Caco-2 (cell line): ENCODE measurements around the gene CPZ. TPM values are rescaled to one million over a fixed set of nuclear protein-coding genes. Genes with fewer than 3 reads are reported as not detected.

Experiments used
- BruUV-seq: library from RNA; stranded (reverse); fragments of 400-500 nt; replicated peaks from 2 replicates; lab custom pipeline; 2021; lab: Mats Ljungman, UMichigan
- CTCF ChIA-PET: fragments of 300-600 bp; sonication (Branson Sonifier 250); formaldehyde crosslinking; loops from one replicate; lab custom pipeline; 2022; ENCODE audit warnings: antibody characterized with exemption; lab: Charles Lee
- POLR2A ChIA-PET: fragments of 300-600 bp; sonication (Branson Sonifier 250); formaldehyde crosslinking; loops from one replicate; lab custom pipeline; 2022; ENCODE audit warnings: antibody characterized with exemption; lab: Charles Lee
- DNase-seq, 2 experiments: peaks; one replicate each; pipeline versions ENCODE4 v3.0.0 to v3.0.0-alpha.2; 2020 to 2022
- H3K27me3 ChIP-seq: replicated peaks from 2 replicates; pipeline ENCODE4 v1.6.0; 2011; ENCODE audit warnings: low read length; ENCODE audit not compliant: control insufficient read depth, insufficient read depth
- H3K36me3 ChIP-seq: 2 replicates; pipeline ENCODE4 v1.5.1; 2011; ENCODE audit warnings: low read length; ENCODE audit not compliant: control insufficient read depth, insufficient read depth
- H3K4me1 ChIP-seq: fragments of 250-450 bp; sonication (Bioruptor Pico); 2 replicates; pipeline ENCODE4 v1.5.1; 2020; ENCODE audit warnings: mild to moderate bottlenecking
- H3K4me3 ChIP-seq: 2 replicates; pipeline ENCODE4 v1.5.1; 2011; ENCODE audit warnings: low read depth, mild to moderate bottlenecking, control low read depth, low read length
- H3K9me3 ChIP-seq: fragments of 250-450 bp; sonication (Bioruptor Pico); 2 replicates; pipeline ENCODE4 v1.5.1; 2020; ENCODE audit warnings: mild to moderate bottlenecking, moderate library complexity
- H3K27ac Mint-ChIP-seq: one replicate; pipeline ENCODE4 v1.8.0; 2022; ENCODE audit warnings: mixed read lengths; ENCODE audit not compliant: unreplicated experiment
- H3K27me3 Mint-ChIP-seq: one replicate; pipeline ENCODE4 v1.8.0; 2022; ENCODE audit warnings: mixed read lengths; ENCODE audit not compliant: insufficient read depth, unreplicated experiment
- H3K36me3 Mint-ChIP-seq: one replicate; pipeline ENCODE4 v1.8.0; 2022; ENCODE audit warnings: mild to moderate bottlenecking, mixed read lengths; ENCODE audit not compliant: insufficient read depth, unreplicated experiment
- H3K4me1 Mint-ChIP-seq: one replicate; pipeline ENCODE4 v1.8.0; 2022; ENCODE audit warnings: low read depth, mixed read lengths; ENCODE audit not compliant: unreplicated experiment
- H3K4me3 Mint-ChIP-seq: one replicate; pipeline ENCODE4 v1.8.0; 2022; ENCODE audit warnings: mild to moderate bottlenecking, moderate library complexity, mixed read lengths; ENCODE audit not compliant: unreplicated experiment
- H3K9me3 Mint-ChIP-seq: one replicate; pipeline ENCODE4 v1.8.0; 2022; ENCODE audit warnings: mixed read lengths; ENCODE audit not compliant: unreplicated experiment
- CTCF ChIP-seq, 2 experiments: fragments of 200-600 bp in 1 of 2; IDR thresholded peaks; 1 replicate in 1 of 2; 2 replicates in 1 of 2; pipeline versions ENCODE4 v1.5.1 to v1.8.0; 2011 to 2022; ENCODE audit warnings: antibody characterized with exemption in 1 of 2, control low read depth in 1 of 2, inconsistent platforms in 1 of 2, low read depth in 1 of 2, low read length in 1 of 2, mild to moderate bottlenecking in 1 of 2, moderate library complexity in 1 of 2; ENCODE audit not compliant: insufficient read depth in 1 of 2, severe bottlenecking in 1 of 2, unreplicated experiment in 1 of 2
- intact Hi-C: fragments of 100-400 bp; cut with micrococcal nuclease; formaldehyde crosslinking; loops from one replicate; pipeline ENCODE4 v1.10.0; 2022; ENCODE audit not compliant: unreplicated experiment
- total RNA-seq: library from RNA; stranded (reverse); gene quantifications from 2 replicates; pipeline ENCODE4 v1.2.3, GENCODE V29; 2022

Gene CPZ
- total RNA-seq, 1 experiment from 2014 or later = 7.7 TPM

GRCh38 chr4:8591626-8592365 is 769 bp upstream of the CPZ start:
- no TSS peak for BruUV-seq
- H3K9me3 ChIP-seq = no peaks in the 10 kb centered on the region
- Mint-ChIP-seq H3K4me3 (peak overlapping the region; percentile 60), H3K4me1 (peaks cover 6% of the 10 kb centered on the region), H3K27me3 (peaks cover 2% of the 10 kb centered on the region), H3K36me3 (no peaks in the 10 kb centered on the region), H3K9me3 (no peaks in the 10 kb centered on the region), H3K27ac (no peak overlapping the region)
- peaks cover 17% of the 10 kb centered on the region for H3K4me1 ChIP-seq
- DNase-seq = no peak
- H3K27me3 ChIP-seq = no peaks in the 10 kb centered on the region; the same call in 1 of the 2 replicates
- no peak overlapping the region; the same call in 1 of the 2 replicates for H3K4me3 ChIP-seq
- CTCF ChIA-PET = interaction anchor here (0.6 to 1.1 kb wide), 3 partner anchors 11 to 124 kb away, joined by 3 read pairs; no protein-coding TSS in a partner anchor
- intact Hi-C loops = loop anchor here (5.0 kb wide), 1 partner anchor 34 kb away; no protein-coding TSS in a partner anchor
- POLR2A ChIA-PET = no interaction called here
- H3K36me3 ChIP-seq = no peaks in the 10 kb centered on the region
- TF ChIP-seq CTCF (IDR thresholded peaks at IDR 0.05; ENCODE audit: insufficient read depth in 1 of 2, low read depth in 1 of 2, low read length in 1 of 2, severe bottlenecking in 1 of 2, unreplicated experiment in 1 of 2) = no peak

DNA sequence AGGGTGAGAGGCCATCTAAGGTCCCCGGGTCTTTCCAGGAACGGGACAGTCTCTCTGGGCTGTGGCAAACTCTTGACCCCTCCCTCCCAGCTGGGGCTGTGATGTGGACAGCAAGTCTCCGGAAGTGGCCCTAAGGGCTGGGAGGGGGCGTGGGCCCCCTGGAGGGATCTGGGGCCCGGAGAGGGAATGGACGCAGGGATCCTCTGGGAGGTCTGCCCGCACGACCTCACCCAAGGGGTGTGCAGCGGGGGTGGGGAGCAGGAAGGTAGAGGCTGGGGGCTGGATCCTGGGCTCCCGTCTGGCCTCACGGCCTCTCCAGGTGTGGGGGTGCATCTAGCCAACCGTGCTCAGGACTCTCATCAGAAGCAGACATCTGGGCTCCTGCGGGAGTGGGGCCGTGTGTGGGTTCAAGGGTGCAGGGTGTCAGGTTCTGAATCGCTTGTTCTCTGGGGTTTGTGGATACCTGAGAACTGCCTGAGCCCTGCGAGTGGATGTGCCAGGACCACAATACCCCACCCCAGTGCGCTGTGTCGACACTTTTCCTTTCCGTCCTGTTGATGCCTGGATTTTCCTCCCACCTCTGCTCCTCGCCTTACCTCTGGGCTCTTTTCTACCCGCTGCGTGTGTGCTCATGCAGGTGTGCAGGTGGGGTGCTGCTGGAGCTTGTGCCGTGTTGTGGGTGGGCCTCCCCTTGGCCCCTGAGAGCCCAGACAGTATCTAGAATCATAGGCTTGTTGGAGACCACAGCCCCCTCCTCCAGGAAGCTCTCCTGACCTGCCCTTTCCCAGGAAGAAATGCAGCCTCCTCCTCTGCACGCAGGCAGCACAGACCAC is 915 bp downstream of the CPZ start:
- Histone ChIP-seq H3K4me1 (peaks cover 17% of the 10 kb centered on the region), H3K27me3 (no peaks in the 10 kb centered on the region; the same call in 1 of the 2 replicates), H3K4me3 (peak overlapping the region; percentile 34), H3K9me3 (no peaks in the 10 kb centered on the region), H3K36me3 (no peaks in the 10 kb centered on the region)
- no peak for TF ChIP-seq CTCF (IDR thresholded peaks at IDR 0.05; ENCODE audit: insufficient read depth in 1 of 2, low read depth in 1 of 2, low read length in 1 of 2, severe bottlenecking in 1 of 2, unreplicated experiment in 1 of 2)
- Mint-ChIP-seq H3K4me1 (peaks cover 6% of the 10 kb centered on the region), H3K4me3 (peak overlapping the region; percentile 60), H3K9me3 (no peaks in the 10 kb centered on the region), H3K27ac (no peak overlapping the region), H3K36me3 (no peaks in the 10 kb centered on the region), H3K27me3 (peaks cover 2% of the 10 kb centered on the region)
- ChIA-PET CTCF (no interaction called here), POLR2A (no interaction called here)
- TSS peak; percentile 51 for BruUV-seq
- no peak for DNase-seq
- intact Hi-C loops = loop anchor here (1.0 to 5.0 kb wide), 2 partner anchors 36 to 125 kb away; no protein-coding TSS in a partner anchor
